Astrocyte (in vitro differentiated cells and primary cell): Measurements from ENCODE around the gene ZNF416. TPM values are rescaled to one million over a fixed set of nuclear protein-coding genes. Genes with fewer than 3 reads are reported as not detected.

ENCODE experiments used
- DNase-seq: peaks from one replicate; pipeline ENCODE4 v3.0.0-alpha.2; 2010; ENCODE audit warnings: low read depth
- FAIRE-seq: peaks from 2 replicates; lab custom pipeline; 2011; peaks lifted over from hg19 to GRCh38; lab: Jason Lieb, UNC
- H2AFZ ChIP-seq: 2 replicates; pipeline ENCODE4 v1.6.0; 2012; ENCODE audit warnings: low read depth, low read length, inconsistent platforms
- H3K27ac ChIP-seq: 2 replicates; pipeline ENCODE4 v1.5.1; 2011; ENCODE audit warnings: low read depth, low read length, inconsistent platforms
- H3K27me3 ChIP-seq: 2 replicates; pipeline ENCODE4 v1.6.0; 2011; ENCODE audit warnings: low read length, inconsistent platforms; ENCODE audit not compliant: insufficient read depth
- H3K36me3 ChIP-seq: 2 replicates; pipeline ENCODE4 v1.5.1; 2011; ENCODE audit warnings: low read length, inconsistent platforms; ENCODE audit not compliant: insufficient read depth
- H3K4me1 ChIP-seq: 2 replicates; pipeline ENCODE4 v1.5.1; 2011; ENCODE audit warnings: low read length, inconsistent platforms; ENCODE audit not compliant: insufficient read depth
- H3K4me2 ChIP-seq: 2 replicates; pipeline ENCODE4 v1.6.0; 2012; ENCODE audit warnings: low read length, inconsistent platforms
- H3K4me3 ChIP-seq: 2 replicates; pipeline ENCODE4 v1.5.1; 2011; ENCODE audit warnings: low read depth, mild to moderate bottlenecking, low read length, inconsistent platforms; ENCODE audit not compliant: insufficient read depth
- H3K79me2 ChIP-seq: 2 replicates; pipeline ENCODE4 v1.6.0; 2012; ENCODE audit warnings: mild to moderate bottlenecking, low read length, inconsistent platforms; ENCODE audit not compliant: insufficient read depth
- H3K9ac ChIP-seq: 2 replicates; pipeline ENCODE4 v1.6.0; 2012; ENCODE audit warnings: mild to moderate bottlenecking, low read length, inconsistent platforms
- H3K9me3 ChIP-seq: 2 replicates; pipeline ENCODE4 v1.5.1; 2012; ENCODE audit warnings: low read depth, mild to moderate bottlenecking, low read length, inconsistent platforms; ENCODE audit not compliant: insufficient read depth
- H4K20me1 ChIP-seq: 2 replicates; pipeline ENCODE4 v1.6.0; 2012; ENCODE audit warnings: low read length, inconsistent platforms; ENCODE audit not compliant: insufficient read depth
- H3K27ac Mint-ChIP-seq: one replicate; pipeline ENCODE4 v1.8.0; 2021; ENCODE audit warnings: mild to moderate bottlenecking, mixed read lengths; ENCODE audit not compliant: unreplicated experiment
- H3K27me3 Mint-ChIP-seq: one replicate; pipeline ENCODE4 v1.8.0; 2021; ENCODE audit warnings: low read depth, mixed read lengths; ENCODE audit not compliant: unreplicated experiment
- H3K36me3 Mint-ChIP-seq: one replicate; pipeline ENCODE4 v1.8.0; 2021; ENCODE audit warnings: low read depth, mixed read lengths; ENCODE audit not compliant: unreplicated experiment
- H3K4me1 Mint-ChIP-seq: one replicate; pipeline ENCODE4 v1.8.0; 2021; ENCODE audit warnings: low read depth, mixed read lengths; ENCODE audit not compliant: unreplicated experiment
- H3K4me3 Mint-ChIP-seq: one replicate; pipeline ENCODE4 v1.8.0; 2021; ENCODE audit warnings: mild to moderate bottlenecking, moderate library complexity, mixed read lengths; ENCODE audit not compliant: unreplicated experiment
- H3K9me3 Mint-ChIP-seq: one replicate; pipeline ENCODE4 v1.8.0; 2021; ENCODE audit warnings: mild to moderate bottlenecking, mixed read lengths; ENCODE audit not compliant: unreplicated experiment
- EZH2 ChIP-seq: IDR thresholded peaks from 2 replicates; pipeline ENCODE4 v1.6.1; 2012; ENCODE audit warnings: mild to moderate bottlenecking, low read length, inconsistent platforms; ENCODE audit not compliant: insufficient read depth
- total RNA-seq: library from RNA; stranded (reverse); gene quantifications from 2 replicates; pipeline ENCODE4 v1.2.1, GENCODE V29; 2021
- TF ChIP-seq, protein P1 (sequence below): IDR thresholded peaks from 2 replicates; pipeline ENCODE4 v1.5.1; 2011; ENCODE audit warnings: low read depth, mild to moderate bottlenecking, inconsistent platforms, low read length, moderate library complexity; ENCODE audit not compliant: insufficient read depth

Gene ZNF416
- total RNA-seq, 1 donor from 2014 or later: 9.3 TPM

GRCh38 chr19:57613941-57614743 is 35.4 kb upstream of the ZNF416 start, which contains the start of gene ZNF134:
ZNF134 (plus strand) TSS chr19:57614242; CDS start chr19:57619469, 5,227 bp downstream.
- peak within 1 kb of the TSS; percentile 95 for H3K4me2 ChIP-seq

GRCh38 chr19:57611113-57611512 is 32.4 kb upstream of the ZNF416 start:
- Mint-ChIP-seq H3K27me3 (no peaks in the 10 kb centered on the region), H3K4me3 (no peak overlapping the region), H3K36me3 (peaks cover 30% of the 10 kb centered on the region), H3K9me3 (peaks cover 23% of the 10 kb centered on the region), H3K27ac (no peak overlapping the region), H3K4me1 (peaks cover 4% of the 10 kb centered on the region)
- Histone ChIP-seq H4K20me1 (peaks cover 4% of the 10 kb centered on the region), H3K4me1 (no peaks in the 10 kb centered on the region), H3K27ac (no peak overlapping the region), H3K4me3 (no peak overlapping the region), H2AFZ (no peak overlapping the region), H3K9ac (no peak overlapping the region), H3K27me3 (no peaks in the 10 kb centered on the region), H3K9me3 (peaks cover 35% of the 10 kb centered on the region), H3K36me3 (peaks cover 9% of the 10 kb centered on the region), H3K79me2 (peaks cover 21% of the 10 kb centered on the region), H3K4me2 (no peak overlapping the region)
- DNase-seq (no peak), FAIRE-seq (no peak)
- TF ChIP-seq EZH2: no peak
- TF ChIP-seq, protein P1, sequence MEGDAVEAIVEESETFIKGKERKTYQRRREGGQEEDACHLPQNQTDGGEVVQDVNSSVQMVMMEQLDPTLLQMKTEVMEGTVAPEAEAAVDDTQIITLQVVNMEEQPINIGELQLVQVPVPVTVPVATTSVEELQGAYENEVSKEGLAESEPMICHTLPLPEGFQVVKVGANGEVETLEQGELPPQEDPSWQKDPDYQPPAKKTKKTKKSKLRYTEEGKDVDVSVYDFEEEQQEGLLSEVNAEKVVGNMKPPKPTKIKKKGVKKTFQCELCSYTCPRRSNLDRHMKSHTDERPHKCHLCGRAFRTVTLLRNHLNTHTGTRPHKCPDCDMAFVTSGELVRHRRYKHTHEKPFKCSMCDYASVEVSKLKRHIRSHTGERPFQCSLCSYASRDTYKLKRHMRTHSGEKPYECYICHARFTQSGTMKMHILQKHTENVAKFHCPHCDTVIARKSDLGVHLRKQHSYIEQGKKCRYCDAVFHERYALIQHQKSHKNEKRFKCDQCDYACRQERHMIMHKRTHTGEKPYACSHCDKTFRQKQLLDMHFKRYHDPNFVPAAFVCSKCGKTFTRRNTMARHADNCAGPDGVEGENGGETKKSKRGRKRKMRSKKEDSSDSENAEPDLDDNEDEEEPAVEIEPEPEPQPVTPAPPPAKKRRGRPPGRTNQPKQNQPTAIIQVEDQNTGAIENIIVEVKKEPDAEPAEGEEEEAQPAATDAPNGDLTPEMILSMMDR: no peak

More at GRCh38 chr19:57613941-57614743, 35.4 kb upstream of the ZNF416 start, which contains the start of gene ZNF134:
- Mint-ChIP-seq H3K4me1 (peaks cover 4% of the 10 kb centered on the region), H3K27ac (peak within 1 kb of the TSS; percentile 34), H3K9me3 (peaks cover 44% of the 10 kb centered on the region), H3K4me3 (peak within 1 kb of the TSS; percentile 98), H3K27me3 (no peaks in the 10 kb centered on the region), H3K36me3 (peaks cover 49% of the 10 kb centered on the region)
- DNase-seq (peak; percentile 83), FAIRE-seq (no peak)
- Histone ChIP-seq H2AFZ (peak within 1 kb of the TSS; percentile 88), H3K4me3 (peak within 1 kb of the TSS; percentile 96), H3K27me3 (no peaks in the 10 kb centered on the region), H3K9ac (peak within 1 kb of the TSS; percentile 85), H3K27ac (peak within 1 kb of the TSS; percentile 61), H3K79me2 (peaks cover 51% of the 10 kb centered on the region), H3K4me1 (no peaks in the 10 kb centered on the region), H3K36me3 (peaks cover 14% of the 10 kb centered on the region), H4K20me1 (peaks cover 27% of the 10 kb centered on the region), H3K9me3 (peaks cover 50% of the 10 kb centered on the region)
- TF ChIP-seq, protein P1: peak; percentile 9
- no peak for TF ChIP-seq EZH2
